Stomach smooth muscle (tissue), 2 donors: Measurements from ENCODE around the gene DHX9.

Source experiments
- H3K27ac ChIP-seq: one replicate; pipeline ENCODE4 v1.7.0; 2013; ENCODE audit warnings: mild to moderate bottlenecking, low read length, inconsistent platforms
- H3K27me3 ChIP-seq, 2 donors: one replicate each; pipeline ENCODE4 v1.7.0; 2013; ENCODE audit warnings: low read length in 2 of 2; ENCODE audit not compliant: insufficient read depth in 2 of 2, control insufficient read depth in 1 of 2
- H3K36me3 ChIP-seq, 2 donors: one replicate each; pipeline ENCODE4 v1.7.0; 2013; ENCODE audit warnings: low read length in 2 of 2; ENCODE audit not compliant: control insufficient read depth in 2 of 2, insufficient read depth in 2 of 2
- H3K4me1 ChIP-seq: one replicate; pipeline ENCODE4 v1.7.0; 2013; ENCODE audit warnings: low read length; ENCODE audit not compliant: control insufficient read depth, insufficient read depth
- H3K4me3 ChIP-seq, 2 donors: one replicate each; pipeline ENCODE4 v1.7.0; 2013; ENCODE audit warnings: low read length in 2 of 2
- H3K9ac ChIP-seq, 2 donors: one replicate each; pipeline ENCODE4 v1.7.0; 2013; ENCODE audit warnings: low read length in 2 of 2, mild to moderate bottlenecking in 1 of 2
- H3K9me3 ChIP-seq, 2 donors: one replicate each; pipeline ENCODE4 v1.7.0; 2013; ENCODE audit warnings: low read length in 2 of 2; ENCODE audit not compliant: control insufficient read depth in 2 of 2
- donor health status: healthy.
- donor health status: Pancreatic carcinoma.

The DHX9 gene

DNA sequence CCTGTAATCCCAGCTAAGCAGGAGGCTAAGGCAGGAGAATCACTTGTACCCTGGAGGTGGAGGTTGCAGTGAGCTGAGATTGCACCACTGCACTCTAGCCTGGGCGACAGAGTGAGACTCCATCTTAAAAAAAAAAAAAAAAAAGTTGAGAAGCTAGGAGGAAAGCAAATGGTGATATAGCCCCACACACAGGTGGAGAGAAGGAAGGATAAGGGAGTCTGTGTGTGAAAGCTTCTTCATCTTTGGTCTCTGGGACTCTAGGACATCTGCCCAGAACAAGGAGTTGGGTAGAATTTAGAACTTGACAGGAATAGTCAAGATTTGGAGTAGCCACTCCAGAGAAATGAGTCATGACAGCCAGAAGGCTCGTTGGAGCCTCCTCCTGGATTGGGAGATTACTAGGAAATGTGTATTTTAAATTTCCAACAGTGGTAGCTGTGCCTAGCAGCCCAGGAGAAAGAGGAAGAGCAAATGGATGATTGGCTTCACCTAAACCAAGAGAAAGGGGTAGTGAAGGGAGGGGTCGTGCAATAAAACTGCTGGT is 29.7 kb upstream of the DHX9 start:
- H3K27ac ChIP-seq, result no peak overlapping the region
- H3K4me1 ChIP-seq, result no peaks in the 10 kb centered on the region
- H3K9me3 ChIP-seq, result no peaks in the 10 kb centered on the region
- no peaks in the 10 kb centered on the region for H3K27me3 ChIP-seq
- peaks cover 6 to 17% of the 10 kb centered on the region in 2 donors for H3K36me3 ChIP-seq
- no peak overlapping the region for H3K9ac ChIP-seq
- H3K4me3 ChIP-seq, result no peak overlapping the region

DNA sequence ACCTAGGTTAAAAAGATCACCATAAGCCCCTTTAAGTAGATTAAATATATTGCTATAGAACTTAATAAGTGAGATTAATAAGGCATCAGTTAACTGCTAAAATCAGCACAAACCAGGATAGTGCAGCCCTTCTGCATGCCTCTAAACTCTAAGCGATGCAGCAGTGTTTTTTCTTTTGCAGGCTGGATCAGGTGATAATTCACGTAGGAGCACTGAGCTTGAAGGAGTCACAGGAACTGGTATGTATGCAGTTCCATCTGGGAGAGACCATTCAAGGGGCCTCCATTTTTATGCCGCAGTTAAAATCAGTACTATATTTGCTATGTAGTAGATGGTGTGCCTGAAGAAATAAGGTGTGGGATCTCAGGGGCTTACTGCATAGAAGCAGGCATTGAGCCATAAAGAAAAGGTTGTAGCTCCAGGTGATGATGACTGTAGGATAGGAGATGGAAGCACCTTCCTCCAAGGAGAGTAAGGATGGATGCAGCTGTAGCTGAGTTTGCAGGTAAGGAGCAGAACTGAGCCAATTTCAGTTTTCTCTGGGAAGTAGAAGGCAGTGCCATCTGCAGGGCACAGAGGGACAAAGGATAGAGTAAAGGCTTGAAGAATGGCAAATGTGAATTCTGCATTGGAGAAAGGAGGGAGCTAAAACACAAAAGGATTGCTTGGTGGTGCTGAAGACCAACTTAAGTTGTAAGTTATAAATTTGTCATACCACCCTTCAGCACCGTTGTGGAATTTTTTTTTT is 27.0 kb upstream of the DHX9 start:
- Histone ChIP-seq H3K4me3 (no peak overlapping the region), H3K36me3 (peaks cover 12 to 19% of the 10 kb centered on the region in 2 donors), H3K27ac (no peak overlapping the region)

GRCh38 chr1:182816863-182817262 is 22.3 kb upstream of the DHX9 start:
- no peak overlapping the region for H3K4me3 ChIP-seq
- no peaks in the 10 kb centered on the region for H3K27me3 ChIP-seq
- H3K9me3 ChIP-seq, result no peaks in the 10 kb centered on the region
- no peak overlapping the region for H3K27ac ChIP-seq
- peaks cover 19 to 28% of the 10 kb centered on the region in 2 donors for H3K36me3 ChIP-seq
- H3K4me1 ChIP-seq, result no peaks in the 10 kb centered on the region
- H3K9ac ChIP-seq, result no peak overlapping the region

More for the DNA sequence above, 27.0 kb upstream of the DHX9 start:
- Histone ChIP-seq H3K9ac (no peak overlapping the region), H3K4me1 (no peaks in the 10 kb centered on the region), H3K27me3 (no peaks in the 10 kb centered on the region), H3K9me3 (no peaks in the 10 kb centered on the region)

DNA sequence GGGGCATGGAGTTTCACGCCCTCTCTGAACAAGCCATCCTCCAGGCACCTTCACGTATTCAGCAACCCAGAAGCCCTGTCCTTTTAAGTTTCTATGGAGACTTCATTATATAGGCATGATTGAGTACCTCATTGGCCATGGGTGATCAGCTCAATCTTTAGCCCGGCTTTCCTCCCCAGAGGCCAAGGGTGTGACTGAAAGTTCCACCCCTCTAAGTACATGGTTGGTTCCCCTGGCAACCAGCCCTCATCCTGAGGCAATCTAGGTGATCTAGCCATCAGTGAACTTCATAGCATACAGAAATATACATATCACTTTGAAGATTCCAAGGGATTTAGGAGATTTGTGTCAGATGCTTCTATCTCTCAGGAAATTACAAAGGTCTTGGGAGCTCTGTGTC is 21.3 kb upstream of the DHX9 start:
- no peaks in the 10 kb centered on the region for H3K27me3 ChIP-seq
- no peaks in the 10 kb centered on the region for H3K9me3 ChIP-seq
- peaks cover 19 to 22% of the 10 kb centered on the region in 2 donors for H3K36me3 ChIP-seq
- no peak overlapping the region for H3K4me3 ChIP-seq
- no peaks in the 10 kb centered on the region for H3K4me1 ChIP-seq
- H3K27ac ChIP-seq, result no peak overlapping the region
- no peak overlapping the region for H3K9ac ChIP-seq

DNA sequence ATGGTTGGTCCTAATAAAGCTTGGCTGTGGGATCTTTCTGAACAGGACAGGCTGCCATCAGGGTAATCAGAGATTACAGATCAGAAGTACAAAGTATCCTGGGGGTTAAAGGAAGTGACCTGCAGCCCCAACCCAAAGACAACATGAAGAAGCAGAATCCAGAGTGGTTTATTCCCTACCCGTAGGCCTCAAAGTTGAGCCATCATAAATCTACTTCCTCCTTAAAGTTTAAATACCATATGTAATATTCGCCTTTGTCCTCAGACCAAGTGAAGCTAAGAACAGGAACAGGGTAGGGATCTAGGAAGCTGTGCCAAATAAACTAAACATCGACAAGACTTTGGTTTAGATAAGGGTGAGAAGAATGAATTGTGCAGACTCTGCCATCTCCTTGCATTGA is 15.9 kb upstream of the DHX9 start:
- H3K4me1 ChIP-seq, result no peaks in the 10 kb centered on the region
- no peaks in the 10 kb centered on the region for H3K27me3 ChIP-seq
- H3K9me3 ChIP-seq, result no peaks in the 10 kb centered on the region
- no peak overlapping the region for H3K4me3 ChIP-seq
- no peak overlapping the region for H3K9ac ChIP-seq
- H3K36me3 ChIP-seq, result peaks cover 4 to 9% of the 10 kb centered on the region in 2 donors
- no peak overlapping the region for H3K27ac ChIP-seq

DNA sequence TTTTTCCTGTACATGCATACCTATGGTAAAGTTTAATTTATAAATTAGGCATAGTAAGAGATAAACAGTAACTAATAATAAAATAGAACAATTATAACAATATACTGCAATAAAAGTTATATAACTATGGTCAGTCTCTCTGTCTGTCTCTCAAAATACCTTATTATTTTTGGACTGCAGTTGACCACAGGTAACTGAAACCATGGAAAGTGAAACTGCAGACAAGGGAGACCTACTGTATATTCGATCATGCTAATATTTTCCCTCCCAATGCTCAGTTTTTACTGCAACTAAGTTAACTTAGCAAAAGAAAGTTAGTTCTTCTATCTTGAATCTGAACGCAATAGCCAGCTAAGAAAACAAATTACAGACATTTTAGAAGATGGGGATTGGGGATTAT is 12.3 kb upstream of the DHX9 start:
- H3K27me3 ChIP-seq, result no peaks in the 10 kb centered on the region
- no peaks in the 10 kb centered on the region for H3K9me3 ChIP-seq
- no peak overlapping the region for H3K9ac ChIP-seq
- no peak overlapping the region for H3K4me3 ChIP-seq
- no peak overlapping the region for H3K27ac ChIP-seq
- H3K36me3 ChIP-seq, result no peaks in the 10 kb centered on the region
- H3K4me1 ChIP-seq, result no peaks in the 10 kb centered on the region

- Histone ChIP-seq H3K36me3 (no peaks in the 10 kb centered on the region), H3K4me1 (no peaks in the 10 kb centered on the region), H3K9ac (no peak overlapping the region), H3K27me3 (no peaks in the 10 kb centered on the region), H3K27ac (no peak overlapping the region), H3K9me3 (no peaks in the 10 kb centered on the region), H3K4me3 (no peak overlapping the region)
Observed at GRCh38 chr1:182829285-182829932, 9.7 kb upstream of the DHX9 start.

GRCh38 chr1:182833271-182833670 is 5.9 kb upstream of the DHX9 start:
- no peak overlapping the region for H3K27ac ChIP-seq
- H3K27me3 ChIP-seq, result no peaks in the 10 kb centered on the region
- H3K4me1 ChIP-seq, result no peaks in the 10 kb centered on the region
- H3K9me3 ChIP-seq, result no peaks in the 10 kb centered on the region
- H3K9ac ChIP-seq, result no peak overlapping the region
- H3K36me3 ChIP-seq, result no peaks in the 10 kb centered on the region
- no peak overlapping the region for H3K4me3 ChIP-seq

- Histone ChIP-seq H3K4me1 (peaks cover 2% of the 10 kb centered on the region), H3K36me3 (no peaks in the 10 kb centered on the region), H3K4me3 (no peak overlapping the region)
Observed at GRCh38 chr1:182834326-182834725, 4.8 kb upstream of the DHX9 start.

GRCh38 chr1:182835806-182836205 is 3.3 kb upstream of the DHX9 start:
- Histone ChIP-seq H3K9ac (no peak overlapping the region), H3K4me3 (no peak overlapping the region), H3K9me3 (no peaks in the 10 kb centered on the region), H3K27me3 (no peaks in the 10 kb centered on the region), H3K27ac (no peak overlapping the region), H3K36me3 (no peaks in the 10 kb centered on the region), H3K4me1 (peaks cover 6% of the 10 kb centered on the region)

More at GRCh38 chr1:182834326-182834725, 4.8 kb upstream of the DHX9 start:
- Histone ChIP-seq H3K9ac (no peak overlapping the region), H3K27ac (no peak overlapping the region), H3K9me3 (no peaks in the 10 kb centered on the region), H3K27me3 (no peaks in the 10 kb centered on the region)
